Measurements from ENCODE around the gene EFCAB6. TPM values are rescaled to one million over a fixed set of nuclear protein-coding genes. Genes with fewer than 3 reads are reported as not detected.

The EFCAB6 gene
- total and polyA plus RNA-seq, 9 of the 15 experiments (the other 6 are each of a cell fraction or from before 2014, with no cell fraction given): 0.06 TPM; not detected in 8

DNA sequence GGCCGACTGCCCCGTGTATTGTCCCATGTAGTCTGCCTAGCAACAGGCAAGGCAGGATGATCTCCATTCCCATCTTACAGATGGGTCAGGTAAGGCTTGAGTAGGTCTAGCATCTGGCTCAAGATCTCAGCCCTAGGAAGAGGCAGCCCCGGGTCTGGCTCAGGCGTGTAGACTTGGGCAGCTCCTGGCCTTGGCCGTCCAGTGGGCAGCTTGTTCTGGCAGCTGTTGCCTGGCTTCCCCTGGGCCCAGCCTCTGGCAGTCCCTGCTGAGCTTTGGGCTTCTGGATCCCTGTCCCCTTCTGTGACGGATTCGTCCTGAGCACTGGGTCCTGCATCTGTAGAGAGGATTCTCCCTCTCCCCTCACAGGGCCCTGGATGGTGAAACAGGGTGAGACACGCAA is 327.9 kb downstream of the EFCAB6 start:
- H3K4me3 ChIP-seq: no peak overlapping the region
- 0% methylated on average over 5 of the region's 8 CpGs for WGBS (ENCODE audit: insufficient coverage, low coverage, missing lambda C conversion rate)
- POLR2A ChIA-PET: interaction anchor here (0.7 kb wide), 1 partner anchor 830 kb away, joined by 3 read pairs; no protein-coding TSS in a partner anchor
- no peaks in the 10 kb centered on the region; the same call in 1 of the 2 replicates for H4K20me1 ChIP-seq (replicated peaks; ENCODE audit: control insufficient read depth, insufficient read depth, low read length)
- ATAC-seq (no peak), FAIRE-seq (no peak), DNase-seq (ENCODE audit: extremely low read depth in 1 of 4, low spot score in 3 of 4) (no peak)
- intact Hi-C loops (cut with micrococcal nuclease) (no loop called here), in situ Hi-C loops (cut with MboI) (no loop called here)
- H3K36me3 ChIP-seq (ENCODE audit: control insufficient read depth, insufficient read depth, low read length): no peaks in the 10 kb centered on the region
- H3K27me3 ChIP-seq (ENCODE audit: control insufficient read depth in 2 of 2, insufficient read depth in 2 of 2, low read length in 2 of 2): peaks cover 0 to 7% of the 10 kb centered on the region in 2 experiments; a peak in 2 of 5 replicates
- no peak overlapping the region for H3K4me2 ChIP-seq (ENCODE audit: insufficient read depth, low read length)
- H2AFZ ChIP-seq (ENCODE audit: low read depth, low read length): no peak overlapping the region
- no peaks in the 10 kb centered on the region for H3K9me1 ChIP-seq (ENCODE audit: control insufficient read depth, insufficient read depth, low read length)
- no TSS peak for BruUV-seq (replicated peaks)
- no peak overlapping the region for H3K9ac ChIP-seq (ENCODE audit: insufficient read depth in 1 of 2, low read depth in 2 of 2, low read length in 2 of 2)
- CTCF ChIA-PET (ENCODE audit: low intra/inter-chr PET ratio): no interaction called here
- TF ChIP-seq SMC3 (conservative IDR thresholded peaks at IDR 0.05; ENCODE audit: insufficient read depth, low read depth, low read length) (no peak), FOXK2 (conservative IDR thresholded peaks at IDR 0.05 in 1 of 2, IDR thresholded peaks at IDR 0.05 in 1 of 2; ENCODE audit: low read depth in 2 of 2) (no peak), ZNF134 (CRISPR knock-in tag; conservative IDR thresholded peaks at IDR 0.05) (no peak), SRSF1 (IDR thresholded peaks at IDR 0.05; ENCODE audit: low read depth, low read length) (no peak), ZNF551 (CRISPR knock-in tag; IDR thresholded peaks at IDR 0.05) (no peak), POLR2B (IDR thresholded peaks at IDR 0.05; ENCODE audit: low read depth, partially characterized antibody) (no peak), WHSC1 (IDR thresholded peaks at IDR 0.05; ENCODE audit: low read length) (no peak), CBFA2T2 (conservative IDR thresholded peaks at IDR 0.05) (no peak), PURB (CRISPR knock-in tag; IDR thresholded peaks at IDR 0.05; ENCODE audit: low read depth) (no peak)
- H3K9me3 ChIP-seq (replicated peaks; ENCODE audit: control insufficient read depth, insufficient read depth, low read depth, low read length): no peaks in the 10 kb centered on the region
- H3K27ac ChIP-seq (ENCODE audit: extremely low read depth, low read depth, low read length): no peak overlapping the region
- no peaks in the 10 kb centered on the region for H3K4me1 ChIP-seq (replicated peaks in 1 of 2; ENCODE audit: control insufficient read depth in 2 of 2, insufficient read depth in 2 of 2, low read length in 2 of 2)
- H3K79me2 ChIP-seq (ENCODE audit: control insufficient read depth, insufficient read depth, low read length): no peaks in the 10 kb centered on the region

Measured in K562 (cell line).